Cardiac muscle cell (in vitro differentiated cells and primary cell): ENCODE data around the gene WHAMM. TPM values are rescaled to one million over a fixed set of nuclear protein-coding genes. Genes with fewer than 3 reads are reported as not detected.

Experiments
- DNase-seq, 2 donors: peaks; one replicate each; pipeline versions ENCODE4 v3.0.0 to v3.0.0-alpha.2; 2010 to 2017; ENCODE audit warnings: low read depth in 1 of 2, low spot score in 1 of 2
- H3K27ac ChIP-seq: fragments of 200-600 bp; sonication (generic); 2 replicates; pipeline ENCODE4 v1.5.1; 2016
- H3K27me3 ChIP-seq: fragments of 200-600 bp; sonication (generic); 2 replicates; pipeline ENCODE4 v1.6.0; 2016; ENCODE audit warnings: control low read depth
- H3K36me3 ChIP-seq: fragments of 200-600 bp; sonication (generic); 2 replicates; pipeline ENCODE4 v1.5.1; 2016; ENCODE audit warnings: control low read depth
- H3K4me1 ChIP-seq: fragments of 200-600 bp; sonication (generic); 2 replicates; pipeline ENCODE4 v1.8.1; 2017; ENCODE audit warnings: low read depth, mild to moderate bottlenecking, mixed run types
- H3K4me3 ChIP-seq: fragments of 200-600 bp; sonication (generic); 2 replicates; pipeline ENCODE4 v1.5.1; 2016; ENCODE audit warnings: mild to moderate bottlenecking
- H3K9me3 ChIP-seq: fragments of 200-600 bp; sonication (generic); 2 replicates; pipeline ENCODE4 v1.5.1; 2017; ENCODE audit warnings: low read depth, mild to moderate bottlenecking, control low read depth
- CTCF ChIP-seq: IDR thresholded peaks from 2 replicates; pipeline ENCODE4 v1.5.1; 2012; ENCODE audit warnings: low read depth, mild to moderate bottlenecking, low read length
- polyA plus RNA-seq: library from polyadenylated mRNA; unstranded; fragments of >200 nt; fragmentation: Nextera tagmentation; extraction: Ambion mirVana; gene quantifications from 2 replicates; pipeline ENCODE4 v1.2.1, GENCODE V29; 2016
- total RNA-seq: library from RNA; depleted of rRNA; stranded (reverse); fragments of >200 nt; gene quantifications from 2 replicates; pipeline ENCODE4 v1.2.3, GENCODE V29; 2016

The WHAMM gene
- total and polyA plus RNA-seq, 2 experiments from 2014 or later, result 5.1 to 7.6 TPM

GRCh38 chr15:82874961-82875360, 65.5 kb downstream of the WHAMM start:
- H3K27me3 ChIP-seq, result no peaks in the 10 kb centered on the region
- no peak for DNase-seq
- no peak for TF ChIP-seq CTCF
- no peak overlapping the region for H3K27ac ChIP-seq
- H3K36me3 ChIP-seq, result no peaks in the 10 kb centered on the region
- H3K4me1 ChIP-seq, result peaks cover 18% of the 10 kb centered on the region
- no peak overlapping the region for H3K4me3 ChIP-seq
- H3K9me3 ChIP-seq, result no peaks in the 10 kb centered on the region

DNA sequence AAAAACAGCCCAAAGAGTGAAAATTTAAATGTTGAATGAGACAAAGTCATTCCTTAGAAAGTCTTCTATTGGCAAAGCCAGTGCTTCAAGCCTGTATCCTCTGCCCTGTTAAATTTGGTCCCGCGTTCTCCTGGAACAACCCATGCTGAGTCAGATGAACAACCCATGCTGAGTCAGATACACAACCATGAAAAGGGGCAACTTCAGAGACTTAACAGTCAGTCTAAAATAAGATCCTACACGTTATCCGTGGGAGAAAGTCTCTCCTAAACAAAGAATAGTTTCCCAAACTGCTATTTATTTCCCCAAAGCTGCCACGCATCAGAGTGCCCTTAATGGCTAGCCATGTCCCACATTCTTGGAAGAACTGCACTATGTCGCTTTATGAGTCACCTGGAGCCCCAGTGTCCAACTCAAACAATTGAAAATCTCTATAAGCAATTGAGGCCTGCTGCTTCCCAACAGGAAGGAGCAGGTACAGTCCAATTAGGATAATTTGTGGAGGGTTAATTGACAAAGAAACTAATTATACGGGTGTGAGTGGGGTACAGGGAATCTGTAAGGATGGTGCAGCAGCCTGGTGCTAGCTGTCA, 66.1 kb downstream of the WHAMM start:
- Histone ChIP-seq H3K4me3 (no peak overlapping the region), H3K4me1 (peaks cover 15% of the 10 kb centered on the region), H3K27me3 (no peaks in the 10 kb centered on the region), H3K27ac (no peak overlapping the region), H3K36me3 (no peaks in the 10 kb centered on the region), H3K9me3 (no peaks in the 10 kb centered on the region)
- no peak for TF ChIP-seq CTCF
- DNase-seq, result no peak

DNA sequence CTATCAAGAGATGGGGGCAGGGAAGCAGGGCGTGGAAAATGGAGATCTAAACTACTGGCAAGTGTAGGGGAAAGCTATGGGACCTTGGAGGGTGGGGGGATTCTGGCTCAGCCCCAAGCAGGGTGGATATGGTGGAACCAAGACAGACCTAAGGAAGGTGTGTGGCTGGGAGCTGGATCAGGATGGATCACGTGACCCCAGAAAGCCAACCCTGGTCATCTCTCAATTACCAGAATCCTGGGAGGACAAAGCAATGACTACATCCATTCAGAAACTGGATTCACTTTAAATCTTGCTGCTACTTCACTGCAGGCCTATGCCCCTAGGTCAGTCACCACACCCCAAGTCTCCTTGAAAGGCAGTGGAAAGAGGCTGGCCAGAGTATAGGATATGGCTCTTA, 68.4 kb downstream of the WHAMM start:
- Histone ChIP-seq H3K4me3 (no peak overlapping the region), H3K4me1 (peaks cover 8% of the 10 kb centered on the region), H3K36me3 (no peaks in the 10 kb centered on the region), H3K27ac (no peak overlapping the region), H3K9me3 (no peaks in the 10 kb centered on the region), H3K27me3 (no peaks in the 10 kb centered on the region)
- TF ChIP-seq CTCF, result no peak
- DNase-seq, result no peak

- Histone ChIP-seq H3K27me3 (no peaks in the 10 kb centered on the region), H3K36me3 (no peaks in the 10 kb centered on the region), H3K4me1 (peaks cover 8% of the 10 kb centered on the region), H3K4me3 (no peak overlapping the region), H3K27ac (no peak overlapping the region), H3K9me3 (no peaks in the 10 kb centered on the region)
- no peak for TF ChIP-seq CTCF
- DNase-seq, result no peak
Measured at GRCh38 chr15:82878325-82878724, 68.9 kb downstream of the WHAMM start.

DNA sequence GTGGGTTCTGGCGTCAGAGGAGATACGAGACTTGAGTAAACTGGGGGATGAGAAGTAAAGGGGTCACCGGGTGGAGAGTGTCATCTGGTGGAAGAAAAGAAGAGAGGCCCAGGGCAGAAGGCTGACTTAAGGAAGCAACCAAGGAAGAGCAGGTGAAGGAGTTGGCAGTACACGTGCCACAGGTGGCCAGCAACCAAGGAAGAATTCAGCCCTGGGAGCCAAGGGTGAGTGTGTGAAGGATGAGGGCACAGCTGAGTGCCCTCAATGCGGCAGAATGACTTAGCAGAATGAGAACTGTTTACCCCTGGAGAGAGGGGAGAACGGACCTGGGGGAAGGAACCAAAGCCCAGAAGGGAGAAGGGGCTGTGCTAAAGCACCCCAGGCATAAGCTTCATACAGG, 71.3 kb downstream of the WHAMM start:
- no peaks in the 10 kb centered on the region for H3K9me3 ChIP-seq
- H3K4me3 ChIP-seq, result no peak overlapping the region
- TF ChIP-seq CTCF, result no peak
- H3K4me1 ChIP-seq, result peaks cover 8% of the 10 kb centered on the region
- H3K36me3 ChIP-seq, result no peaks in the 10 kb centered on the region
- DNase-seq, result no peak
- H3K27ac ChIP-seq, result no peak overlapping the region
- H3K27me3 ChIP-seq, result no peaks in the 10 kb centered on the region
